ENCODE results near the gene FOXL1.
A peak's percentile ranks its signal among the peaks of the same experiment; 100 is the strongest.

Gene FOXL1

DNA sequence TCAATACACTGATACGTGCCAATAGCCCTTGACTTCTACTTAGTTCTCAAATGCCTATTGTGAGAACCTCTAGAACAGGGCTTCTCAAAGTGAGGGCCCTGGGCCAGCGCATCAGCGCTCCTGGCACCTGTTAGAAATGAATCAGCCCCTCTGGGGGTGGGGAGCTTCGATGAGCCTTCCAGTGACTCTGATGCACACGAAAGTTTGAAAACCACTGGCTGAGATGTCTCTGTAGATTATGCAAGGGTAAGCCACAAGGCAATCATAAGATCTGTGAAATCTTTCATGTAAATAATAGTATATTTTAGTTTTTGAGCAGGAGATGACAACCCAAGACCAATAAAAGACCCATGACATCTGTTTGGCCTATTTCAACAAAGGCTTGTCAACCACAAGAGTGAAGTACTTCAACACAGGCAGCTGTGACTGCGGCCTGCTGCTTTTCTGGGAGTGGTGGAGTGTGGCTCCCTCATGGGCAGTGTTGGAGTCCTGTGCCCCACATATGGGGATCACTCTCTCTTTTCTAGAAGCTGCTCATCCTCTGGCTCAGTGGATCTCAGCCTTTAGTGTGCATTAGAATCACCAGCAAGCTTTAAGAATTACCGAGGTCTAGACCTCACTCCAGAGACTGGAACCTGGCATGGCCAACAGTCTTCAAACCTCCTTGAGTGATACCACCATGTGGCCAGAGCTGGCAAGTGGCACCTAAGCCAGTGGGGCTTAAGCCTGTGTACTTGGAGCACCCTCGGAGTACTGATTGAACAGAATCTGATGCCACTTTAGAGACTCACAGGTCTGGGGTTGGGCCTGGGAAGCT lies 29.1 kb upstream of the FOXL1 start:
- DNase-seq: no peak

DNA sequence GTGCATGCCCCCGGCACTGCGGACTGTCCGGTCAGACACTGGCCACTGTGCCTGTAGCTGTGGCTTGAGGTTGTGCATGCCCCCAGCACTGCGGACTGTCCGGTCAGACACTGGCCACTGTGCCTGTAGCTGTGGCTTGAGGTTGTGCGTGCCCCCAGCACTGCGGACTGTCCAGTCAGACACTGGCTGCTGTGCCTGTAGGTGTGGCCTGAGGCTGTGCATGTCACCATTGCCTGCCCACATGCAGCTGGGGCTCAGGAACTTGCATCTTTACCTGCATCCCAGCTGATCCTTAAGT lies 28.5 kb upstream of the FOXL1 start:
- no peak for DNase-seq

DNA sequence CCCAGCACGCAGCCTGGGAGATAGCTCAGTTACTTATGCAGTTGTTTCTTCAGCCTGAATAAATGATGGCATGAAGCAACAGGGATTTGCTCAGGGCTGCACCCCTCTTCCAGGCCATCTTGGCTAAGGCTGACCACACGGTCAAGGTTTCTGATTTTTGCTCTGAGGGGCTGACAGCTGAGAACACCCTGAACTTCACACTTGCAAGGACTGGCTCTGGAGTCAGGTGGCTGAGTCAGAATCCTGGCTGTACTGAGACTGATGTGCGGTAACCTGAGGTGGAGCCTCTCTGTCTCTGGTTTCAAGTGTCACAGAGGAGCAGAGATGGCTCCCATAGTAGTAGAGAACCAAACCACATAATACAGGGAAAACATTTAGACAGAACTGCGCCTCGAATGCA lies 28.1 kb upstream of the FOXL1 start:
- DNase-seq: no peak

DNA sequence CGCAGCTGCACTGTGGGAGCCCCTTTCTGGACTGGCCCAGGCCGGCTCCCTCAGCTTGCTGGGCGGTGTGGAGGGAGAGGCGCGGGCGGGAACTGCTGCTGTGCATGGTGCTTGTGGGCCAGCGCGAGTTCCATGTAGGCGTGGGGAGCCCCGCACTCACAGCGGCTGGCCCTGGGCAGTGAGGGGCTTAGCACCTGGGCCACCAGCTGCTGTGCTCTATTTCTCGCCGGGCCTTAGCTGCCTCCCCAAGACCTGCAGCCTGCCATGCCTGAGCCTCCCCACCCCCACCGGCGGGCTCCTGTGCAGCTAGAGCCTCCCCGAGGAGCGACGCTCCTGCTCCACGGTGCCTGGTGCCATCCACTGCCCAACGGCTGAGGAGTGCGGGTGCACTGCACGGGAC lies 25.0 kb upstream of the FOXL1 start:
- no peak for DNase-seq

DNA sequence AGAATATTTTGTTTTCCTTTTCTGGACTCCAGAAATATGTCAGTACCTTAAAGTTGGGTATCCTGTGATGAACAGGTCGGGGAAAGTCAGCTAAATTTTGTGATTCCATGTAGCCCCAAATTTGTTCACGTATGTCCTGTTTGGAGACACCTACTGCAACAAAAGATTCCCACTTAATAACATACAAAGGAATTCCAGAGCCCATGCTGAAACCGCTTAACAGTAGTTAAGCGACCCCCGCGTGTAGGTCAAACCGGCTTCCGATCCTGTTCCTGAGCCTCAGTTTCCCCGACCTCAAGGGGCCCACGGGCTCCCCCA lies 23.8 kb upstream of the FOXL1 start:
- DNase-seq: no peak

DNA sequence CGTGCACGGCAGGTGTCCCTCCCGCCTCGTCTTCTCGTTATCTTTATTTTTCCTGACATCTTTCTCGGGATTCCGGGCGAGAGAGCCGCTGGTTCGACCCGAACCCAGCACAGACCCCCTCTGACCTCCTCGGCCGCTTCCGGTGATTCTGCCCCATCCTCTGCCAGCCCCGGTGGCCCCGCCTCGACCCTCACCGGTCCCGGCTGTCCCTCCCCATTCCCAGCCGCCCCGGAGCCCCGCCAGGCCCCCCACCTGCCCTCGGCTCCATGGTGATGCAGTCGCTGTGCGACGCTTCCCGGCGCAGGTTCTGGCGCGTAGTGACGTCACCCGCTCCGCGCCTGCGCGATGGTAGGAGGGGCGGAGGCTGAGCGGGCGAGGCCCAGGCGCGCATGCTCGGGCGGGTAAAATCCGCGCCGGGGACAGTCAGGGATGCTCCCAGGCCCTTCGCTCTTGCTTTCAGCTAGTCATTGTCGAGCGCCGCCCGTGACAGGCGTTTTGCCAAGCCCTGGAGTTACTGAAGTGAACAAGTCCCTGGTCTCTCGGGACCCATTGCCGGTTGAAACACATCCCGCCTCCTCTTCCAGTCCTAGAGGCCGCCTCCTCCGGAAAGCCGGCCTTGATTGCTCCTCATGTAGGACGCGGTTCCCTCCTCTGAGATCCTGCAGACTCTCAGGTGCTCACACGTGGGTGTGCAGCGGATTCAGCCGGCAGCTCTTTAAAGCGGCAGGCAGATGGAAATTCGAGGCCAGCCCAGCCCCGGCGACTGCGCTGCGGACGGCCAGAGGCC lies 23.2 kb upstream of the FOXL1 start, which contains the start of gene MTHFSD:
Gene MTHFSD (minus strand): TSS at position 319 of the 787 bp plus-strand sequence. CDS start 51 bp downstream, at position 268.
- peak; percentile 97 for DNase-seq

DNA sequence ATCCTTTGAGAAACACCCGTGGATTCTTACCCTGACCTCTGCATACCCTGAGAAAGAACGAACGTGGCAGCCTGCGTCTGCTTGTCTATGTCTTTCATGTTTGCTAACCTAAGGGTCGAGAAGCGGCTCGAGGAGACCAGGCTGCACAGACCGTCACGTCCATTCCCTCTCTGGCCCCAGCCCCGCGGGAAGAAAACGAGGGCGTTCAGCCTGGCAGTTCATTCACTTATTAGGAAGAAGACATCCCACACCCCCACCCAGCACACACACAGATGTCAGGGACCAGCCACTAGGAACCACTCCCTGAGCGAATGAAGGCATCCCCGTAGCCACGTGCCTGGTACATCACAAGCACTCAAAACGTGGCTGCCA lies 22.7 kb upstream of the FOXL1 start:
- DNase-seq: no peak

DNA sequence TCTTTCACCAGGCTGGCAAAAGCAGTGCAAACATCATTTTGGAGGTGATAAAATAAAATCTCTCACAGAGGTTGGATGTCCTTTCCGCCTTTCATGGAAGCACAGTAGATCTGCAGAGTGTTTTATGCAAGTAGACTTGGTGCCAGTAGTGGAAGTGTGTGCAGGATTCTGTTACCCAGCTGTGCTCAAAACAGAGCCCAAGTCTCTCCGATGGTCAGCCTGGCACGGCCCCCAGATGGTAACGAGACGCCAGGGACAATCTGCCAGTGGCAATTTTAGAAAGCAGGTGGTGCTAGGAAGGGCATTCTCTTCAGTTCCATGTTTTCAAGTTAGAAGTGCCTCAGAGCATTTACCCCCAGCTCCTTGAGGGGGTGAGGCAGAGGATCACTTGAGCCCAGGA lies 21.8 kb upstream of the FOXL1 start:
- DNase-seq: no peak

DNA sequence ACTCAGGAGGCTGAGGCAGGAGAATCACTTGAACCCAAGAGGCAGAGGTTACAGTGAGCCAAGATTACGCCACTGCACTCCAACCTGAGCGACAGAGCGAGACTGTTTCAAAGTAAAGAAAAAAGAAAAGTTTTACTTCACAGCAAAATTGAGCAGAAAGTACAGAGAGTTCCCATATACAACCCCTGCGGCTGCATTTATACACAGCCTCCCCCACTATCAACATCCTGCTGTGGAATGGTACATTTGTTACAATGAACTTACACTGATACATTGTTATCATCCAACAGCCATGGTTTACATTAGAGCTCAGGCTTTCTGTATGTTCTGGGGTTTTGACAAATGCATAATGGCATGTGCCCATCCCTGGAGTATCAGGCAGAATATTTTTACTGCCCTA lies 20.8 kb upstream of the FOXL1 start:
- no peak for DNase-seq

DNA sequence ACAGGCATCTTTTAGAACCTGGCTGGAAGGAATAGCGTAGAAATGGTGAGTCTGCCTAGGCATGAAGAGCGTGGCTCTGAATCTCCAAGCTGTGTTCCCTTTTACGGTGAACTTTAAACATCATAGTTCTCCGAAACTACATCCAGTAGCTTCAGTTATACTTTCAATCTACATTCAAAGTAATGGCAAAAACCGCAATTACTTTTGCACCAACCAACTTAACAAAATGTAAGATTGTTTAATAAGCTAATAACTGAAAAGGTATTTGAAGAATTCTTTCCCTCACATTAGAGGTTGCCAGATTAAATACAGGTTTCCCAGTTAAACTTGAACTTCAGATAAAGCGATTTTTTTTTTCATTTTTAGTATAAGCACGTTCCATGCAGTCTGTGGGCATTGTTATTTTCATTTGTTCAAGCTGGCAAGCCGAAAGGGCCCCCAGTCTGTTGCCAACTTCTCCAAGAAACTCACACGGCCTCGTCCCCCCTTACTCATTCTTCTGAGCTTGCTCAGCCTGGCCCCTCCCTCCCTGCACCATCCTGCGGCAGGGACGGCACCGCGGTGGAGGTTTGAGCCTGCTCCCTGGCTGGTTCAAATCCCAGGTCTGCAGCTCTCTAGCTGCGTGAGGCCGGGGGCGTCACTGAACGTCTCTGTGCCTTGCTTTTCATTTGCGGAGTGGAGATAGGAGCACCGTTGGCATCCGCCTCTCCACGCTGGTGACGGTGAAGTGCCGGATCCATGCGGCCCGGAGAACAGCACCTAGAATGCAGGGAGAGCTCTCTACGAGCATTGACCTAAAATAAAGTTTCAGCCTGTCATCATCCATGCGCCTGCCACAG lies 19.8 kb upstream of the FOXL1 start:
- DNase-seq: no peak

DNA sequence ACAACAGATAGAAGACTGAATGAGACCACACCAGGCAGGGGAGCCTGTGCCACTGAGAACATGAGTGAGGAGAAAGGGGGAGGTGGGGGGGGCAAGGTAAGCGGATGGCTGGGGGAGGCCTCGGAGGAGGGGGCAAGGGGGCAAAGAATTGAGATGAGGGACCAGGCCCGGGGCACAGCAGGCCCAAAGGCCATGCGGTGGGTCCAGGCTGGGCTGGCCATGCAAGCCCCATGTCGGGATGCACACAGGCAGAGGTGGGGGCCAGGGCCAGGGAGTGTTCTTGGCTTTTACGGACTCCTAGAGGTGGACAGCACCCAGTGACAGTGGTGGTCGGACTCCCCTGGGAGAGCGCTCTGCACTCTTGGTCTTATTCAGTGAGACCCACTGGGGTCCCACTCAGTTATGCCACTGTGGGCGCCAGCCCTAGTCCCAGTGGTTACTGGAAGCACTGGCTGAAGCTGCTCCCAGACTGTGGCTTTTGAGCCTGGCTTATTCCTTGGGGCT lies 18.5 kb upstream of the FOXL1 start:
- no peak for DNase-seq

DNA sequence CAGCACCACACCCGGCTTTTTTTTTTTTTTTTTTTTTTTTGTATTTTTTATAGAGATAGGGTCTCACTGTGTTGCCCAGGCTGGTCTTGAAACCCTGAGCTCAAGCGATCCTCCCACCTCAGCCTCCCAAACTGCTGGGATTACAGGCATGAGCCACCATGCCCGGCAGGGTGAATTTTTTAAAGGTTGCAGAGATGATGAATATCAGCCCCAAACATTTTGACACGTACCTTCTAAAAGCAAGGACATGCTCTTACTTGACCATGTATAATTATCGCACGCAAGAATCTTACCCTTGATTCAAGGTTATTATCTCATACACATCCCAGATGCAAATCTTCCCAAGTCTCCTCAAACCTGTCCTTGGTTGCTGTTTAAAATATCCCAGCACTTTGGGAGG lies 16.0 kb upstream of the FOXL1 start:
- no peak for DNase-seq

DNA sequence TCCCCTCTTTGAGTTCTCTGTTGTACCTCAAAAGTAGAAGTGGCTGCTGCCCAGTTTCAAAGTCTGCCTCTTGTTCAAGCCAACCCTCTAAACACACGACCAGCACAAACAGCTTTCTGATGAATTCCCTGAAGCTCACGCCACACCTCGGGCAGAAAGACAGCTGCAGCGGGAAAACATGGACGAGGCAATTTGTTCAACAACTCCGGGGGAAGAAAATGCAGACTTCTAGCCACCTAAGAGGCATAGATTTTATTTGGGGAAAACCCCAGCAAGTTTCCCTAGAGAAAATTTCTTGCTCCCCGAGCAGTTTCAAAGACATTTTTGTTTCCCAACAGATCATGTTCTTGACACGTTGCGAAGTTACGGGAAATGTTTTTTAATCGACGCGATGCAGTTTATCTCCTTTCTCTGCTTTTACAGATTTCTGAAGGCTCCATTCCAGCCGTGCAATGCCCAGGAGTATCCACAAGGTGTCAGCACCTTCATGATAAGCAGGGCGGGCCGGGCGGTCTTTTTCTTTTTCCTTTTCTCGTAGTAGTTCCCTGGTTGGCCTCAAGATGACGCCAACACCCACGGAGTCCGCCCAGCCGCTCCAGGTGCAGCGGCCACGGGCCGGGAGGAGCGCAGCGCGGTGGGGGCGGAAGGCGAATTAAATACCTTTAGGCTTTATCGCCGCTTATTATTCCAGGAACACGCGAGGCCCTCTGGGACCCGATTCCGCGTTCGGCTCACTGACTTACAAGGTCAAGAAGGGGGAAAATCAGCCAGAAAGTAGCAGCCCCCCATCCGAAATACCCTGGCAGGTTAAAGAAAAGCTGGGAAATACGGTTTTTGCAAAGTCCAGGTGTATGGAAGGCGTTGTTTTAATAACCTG lies 14.6 kb upstream of the FOXL1 start:
- DNase-seq: peak; percentile 93

DNA sequence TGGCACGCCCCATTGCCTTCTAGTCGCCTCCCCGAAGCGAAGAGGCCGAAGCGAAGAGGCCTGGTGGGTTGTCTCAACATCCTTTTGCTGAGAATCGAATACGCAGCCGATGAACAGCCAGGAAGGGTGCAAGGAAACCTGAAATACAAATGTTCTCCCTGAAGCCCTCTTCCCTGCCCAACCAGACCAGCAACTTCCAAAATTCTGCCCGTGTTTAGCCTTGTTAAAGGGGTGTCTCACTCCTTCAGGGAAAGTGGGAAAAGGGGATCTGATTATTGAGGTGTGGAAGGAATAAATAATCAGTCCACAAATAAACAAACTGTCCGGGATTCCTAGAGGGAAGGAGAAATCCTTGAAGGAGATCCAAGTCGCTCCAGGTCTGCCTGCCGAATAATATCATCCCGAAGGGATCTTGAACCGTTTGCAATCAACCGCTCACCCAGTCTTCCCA lies 13.1 kb upstream of the FOXL1 start:
- no peak for DNase-seq

DNA sequence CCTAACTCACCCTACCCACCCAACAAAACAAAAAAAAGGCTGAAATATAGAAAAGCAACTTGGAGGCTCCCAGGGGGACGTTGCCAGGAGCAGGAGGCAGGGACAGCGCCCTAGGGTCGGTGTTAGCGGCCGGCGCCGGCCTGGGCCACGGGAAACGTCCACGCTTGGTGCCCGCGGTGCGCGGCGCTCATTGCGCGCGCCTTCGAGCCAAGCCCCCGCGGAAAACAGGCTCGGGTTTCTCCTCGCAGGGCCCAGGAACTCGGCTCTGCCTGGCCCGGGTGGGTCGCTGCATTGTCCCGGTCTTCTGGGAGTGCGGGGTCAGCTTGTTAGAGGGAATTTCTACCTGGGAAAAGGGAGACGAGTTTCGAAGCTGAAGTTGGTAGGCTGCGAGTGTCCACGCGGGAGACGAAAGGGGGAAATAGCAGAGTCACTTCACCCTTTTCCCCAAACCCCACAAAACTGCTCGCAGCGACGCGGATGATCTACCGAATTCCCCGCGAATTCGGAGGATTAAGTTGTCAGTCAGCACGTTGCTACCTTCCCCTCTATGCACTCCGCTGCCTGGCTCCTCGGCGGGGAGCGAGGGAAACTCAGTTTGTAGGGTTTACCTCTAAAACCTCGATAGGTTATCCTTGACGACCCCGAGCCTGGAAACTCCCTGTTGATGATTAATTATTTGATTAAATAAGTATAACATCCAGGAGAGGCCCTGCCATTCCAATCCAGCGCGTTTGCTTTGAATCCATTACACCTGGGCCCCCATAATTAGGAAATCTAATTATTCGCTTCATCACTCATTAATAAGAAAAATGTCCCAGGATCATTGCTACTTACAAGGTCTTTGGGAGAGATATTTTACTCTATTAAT lies 12.5 kb upstream of the FOXL1 start:
- no peak for DNase-seq

DNA sequence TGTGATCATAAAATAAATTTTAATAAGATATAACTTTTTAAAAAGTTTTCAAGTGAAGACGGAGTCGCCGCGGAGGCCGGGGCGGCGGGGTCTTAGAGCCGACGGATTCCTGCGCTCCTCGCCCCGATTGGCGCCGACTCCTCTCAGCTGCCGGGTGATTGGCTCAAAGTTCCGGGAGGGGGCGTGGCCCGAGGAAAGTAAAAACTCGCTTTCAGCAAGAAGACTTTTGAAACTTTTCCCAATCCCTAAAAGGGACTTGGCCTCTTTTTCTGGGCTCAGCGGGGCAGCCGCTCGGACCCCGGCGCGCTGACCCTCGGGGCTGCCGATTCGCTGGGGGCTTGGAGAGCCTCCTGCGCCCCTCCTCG lies 11.8 kb upstream of the FOXL1 start, which contains the start of gene FOXC2:
Gene FOXC2 (plus strand): TSS at position 229 of the 365 bp plus-strand sequence. CDS start 507 bp downstream, outside the sequence.
- DNase-seq: peak; percentile 49

DNA sequence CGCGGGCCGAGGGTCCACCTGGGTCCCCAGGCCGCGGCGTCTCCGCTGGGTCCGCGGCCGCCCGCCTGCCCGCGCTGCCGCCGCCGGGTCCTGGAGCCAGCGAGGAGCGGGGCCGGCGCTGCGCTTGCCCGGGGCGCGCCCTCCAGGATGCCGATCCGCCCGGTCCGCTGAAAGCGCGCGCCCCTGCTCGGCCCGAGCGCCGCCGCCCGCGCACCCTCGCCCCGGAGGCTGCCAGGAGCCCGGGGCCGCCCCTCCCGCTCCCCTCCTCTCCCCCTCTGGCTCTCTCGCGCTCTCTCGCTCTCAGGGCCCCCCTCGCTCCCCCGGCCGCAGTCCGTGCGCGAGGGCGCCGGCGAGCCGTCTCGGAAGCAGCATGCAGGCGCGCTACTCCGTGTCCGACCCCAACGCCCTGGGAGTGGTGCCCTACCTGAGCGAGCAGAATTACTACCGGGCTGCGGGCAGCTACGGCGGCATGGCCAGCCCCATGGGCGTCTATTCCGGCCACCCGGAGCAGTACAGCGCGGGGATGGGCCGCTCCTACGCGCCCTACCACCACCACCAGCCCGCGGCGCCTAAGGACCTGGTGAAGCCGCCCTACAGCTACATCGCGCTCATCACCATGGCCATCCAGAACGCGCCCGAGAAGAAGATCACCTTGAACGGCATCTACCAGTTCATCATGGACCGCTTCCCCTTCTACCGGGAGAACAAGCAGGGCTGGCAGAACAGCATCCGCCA lies 11.2 kb upstream of the FOXL1 start:
- DNase-seq: no peak

DNA sequence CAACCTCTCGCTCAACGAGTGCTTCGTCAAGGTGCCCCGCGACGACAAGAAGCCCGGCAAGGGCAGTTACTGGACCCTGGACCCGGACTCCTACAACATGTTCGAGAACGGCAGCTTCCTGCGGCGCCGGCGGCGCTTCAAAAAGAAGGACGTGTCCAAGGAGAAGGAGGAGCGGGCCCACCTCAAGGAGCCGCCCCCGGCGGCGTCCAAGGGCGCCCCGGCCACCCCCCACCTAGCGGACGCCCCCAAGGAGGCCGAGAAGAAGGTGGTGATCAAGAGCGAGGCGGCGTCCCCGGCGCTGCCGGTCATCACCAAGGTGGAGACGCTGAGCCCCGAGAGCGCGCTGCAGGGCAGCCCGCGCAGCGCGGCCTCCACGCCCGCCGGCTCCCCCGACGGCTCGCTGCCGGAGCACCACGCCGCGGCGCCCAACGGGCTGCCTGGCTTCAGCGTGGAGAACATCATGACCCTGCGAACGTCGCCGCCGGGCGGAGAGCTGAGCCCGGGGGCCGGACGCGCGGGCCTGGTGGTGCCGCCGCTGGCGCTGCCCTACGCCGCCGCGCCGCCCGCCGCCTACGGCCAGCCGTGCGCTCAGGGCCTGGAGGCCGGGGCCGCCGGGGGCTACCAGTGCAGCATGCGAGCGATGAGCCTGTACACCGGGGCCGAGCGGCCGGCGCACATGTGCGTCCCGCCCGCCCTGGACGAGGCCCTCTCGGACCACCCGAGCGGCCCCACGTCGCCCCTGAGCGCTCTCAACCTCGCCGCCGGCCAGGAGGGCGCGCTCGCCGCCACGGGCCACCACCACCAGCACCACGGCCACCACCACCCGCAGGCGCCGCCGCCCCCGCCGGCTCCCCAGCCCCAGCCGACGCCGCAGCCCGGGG lies 10.4 kb upstream of the FOXL1 start:
- DNase-seq: no peak

All from suppressor macrophage treated with lipopolysaccharide for 4 hours (primary cell).